Large intestine (tissue), 3 donors: Measurements from ENCODE around the gene CTNNA1. TPM values are rescaled to one million over a fixed set of nuclear protein-coding genes. Genes with fewer than 3 reads are reported as not detected.

Experiments
- DNase-seq, 2 donors: peaks; one replicate each; pipeline versions ENCODE4 v3.0.0 to v3.0.0-alpha.2; 2013
- H3K27ac ChIP-seq: one replicate; pipeline ENCODE4 v1.5.1; 2013; ENCODE audit warnings: low read length
- H3K27me3 ChIP-seq: 2 replicates; pipeline ENCODE4 v1.6.1; 2013; ENCODE audit warnings: low read length; ENCODE audit not compliant: control insufficient read depth, insufficient read depth
- H3K36me3 ChIP-seq: 2 replicates; pipeline ENCODE4 v1.6.1; 2013; ENCODE audit warnings: low read length; ENCODE audit not compliant: control insufficient read depth, insufficient read depth
- H3K4me1 ChIP-seq: one replicate; pipeline ENCODE4 v1.6.1; 2013; ENCODE audit warnings: low read length; ENCODE audit not compliant: control insufficient read depth, insufficient read depth
- H3K4me3 ChIP-seq: one replicate; pipeline ENCODE4 v1.5.1; 2013; ENCODE audit warnings: low read length
- H3K9me3 ChIP-seq: one replicate; pipeline ENCODE4 v1.6.1; 2013; ENCODE audit warnings: mild to moderate bottlenecking, low read depth, low read length, moderate library complexity; ENCODE audit not compliant: control insufficient read depth
- WGBS: methylation state at CpG from one replicate; pipeline ENCODE4 v1.1.5; 2013; ENCODE audit warnings: low lambda C conversion rate; ENCODE audit not compliant: insufficient coverage; 5-methylcytosine and 5-hydroxymethylcytosine counted together
- polyA plus RNA-seq: library from polyadenylated mRNA; unstranded; fragments of 120-200 nt; gene quantifications from one replicate; pipeline ENCODE4 v1.2.1, GENCODE V29; 2013

The CTNNA1 gene
- polyA plus RNA-seq, 1 donor, result 287 TPM

DNA sequence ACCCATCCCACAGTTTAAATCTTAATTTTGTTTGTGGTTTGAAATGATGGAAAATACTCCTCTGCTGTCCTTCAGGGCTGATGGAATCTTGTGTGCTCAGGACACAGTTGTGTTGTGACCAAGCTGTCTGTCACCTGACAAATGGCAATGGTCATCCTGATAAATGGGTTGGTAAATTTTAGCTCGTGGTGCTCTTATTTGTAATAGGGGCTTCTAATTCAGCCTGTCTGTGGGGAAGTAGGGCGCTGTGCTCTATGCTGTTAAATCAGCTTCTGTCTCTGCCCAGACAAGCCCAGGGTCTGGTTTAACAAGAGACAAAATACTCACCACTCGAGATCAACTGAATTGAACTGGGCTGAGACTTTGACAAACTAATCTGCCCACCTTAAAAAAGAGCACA is 117.4 kb downstream of the CTNNA1 start:
- no peak for DNase-seq
- H3K9me3 ChIP-seq, result no peaks in the 10 kb centered on the region
- H3K4me1 ChIP-seq, result no peaks in the 10 kb centered on the region
- WGBS, result no CpG with 5 or more reads among the region's 3 CpGs
- H3K27ac ChIP-seq, result no peak overlapping the region
- no peak overlapping the region for H3K4me3 ChIP-seq
- peaks cover 6% of the 10 kb centered on the region for H3K36me3 ChIP-seq
- H3K27me3 ChIP-seq, result no peaks in the 10 kb centered on the region

DNA sequence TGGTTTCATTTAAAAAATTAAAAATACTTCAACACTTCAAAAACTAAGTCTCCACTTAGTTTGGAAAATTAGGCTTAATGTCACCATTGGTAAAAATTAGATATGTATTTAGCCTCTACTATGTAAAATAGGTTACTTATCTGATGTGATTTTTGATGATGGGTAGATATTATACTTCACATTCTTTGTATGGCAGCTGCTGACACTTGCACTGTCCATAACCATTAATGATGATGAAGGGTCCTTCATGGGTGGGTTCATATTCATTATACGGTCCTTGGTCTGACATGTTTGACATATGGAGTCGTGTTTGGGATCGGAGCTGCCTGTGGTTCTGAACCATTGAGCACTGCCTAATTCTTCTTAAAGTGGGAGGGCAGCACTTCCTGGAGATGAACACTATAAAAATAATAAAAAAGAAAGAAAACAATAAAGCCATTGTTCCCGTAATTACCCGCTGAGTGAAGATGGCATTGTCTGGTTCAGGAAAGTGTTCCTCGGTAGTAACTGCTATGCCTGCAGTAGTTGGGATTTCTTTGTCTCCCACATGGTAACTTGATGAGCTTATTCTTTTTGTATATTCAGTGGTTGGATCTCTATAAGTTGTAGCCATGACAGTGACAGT is 119.7 kb downstream of the CTNNA1 start:
- peaks cover 14% of the 10 kb centered on the region for H3K36me3 ChIP-seq
- H3K27ac ChIP-seq, result no peak overlapping the region
- no peaks in the 10 kb centered on the region for H3K27me3 ChIP-seq
- no peak for DNase-seq
- H3K9me3 ChIP-seq, result no peaks in the 10 kb centered on the region
- WGBS, result no CpG with 5 or more reads among the region's 6 CpGs
- no peak overlapping the region for H3K4me3 ChIP-seq
- no peaks in the 10 kb centered on the region for H3K4me1 ChIP-seq

DNA sequence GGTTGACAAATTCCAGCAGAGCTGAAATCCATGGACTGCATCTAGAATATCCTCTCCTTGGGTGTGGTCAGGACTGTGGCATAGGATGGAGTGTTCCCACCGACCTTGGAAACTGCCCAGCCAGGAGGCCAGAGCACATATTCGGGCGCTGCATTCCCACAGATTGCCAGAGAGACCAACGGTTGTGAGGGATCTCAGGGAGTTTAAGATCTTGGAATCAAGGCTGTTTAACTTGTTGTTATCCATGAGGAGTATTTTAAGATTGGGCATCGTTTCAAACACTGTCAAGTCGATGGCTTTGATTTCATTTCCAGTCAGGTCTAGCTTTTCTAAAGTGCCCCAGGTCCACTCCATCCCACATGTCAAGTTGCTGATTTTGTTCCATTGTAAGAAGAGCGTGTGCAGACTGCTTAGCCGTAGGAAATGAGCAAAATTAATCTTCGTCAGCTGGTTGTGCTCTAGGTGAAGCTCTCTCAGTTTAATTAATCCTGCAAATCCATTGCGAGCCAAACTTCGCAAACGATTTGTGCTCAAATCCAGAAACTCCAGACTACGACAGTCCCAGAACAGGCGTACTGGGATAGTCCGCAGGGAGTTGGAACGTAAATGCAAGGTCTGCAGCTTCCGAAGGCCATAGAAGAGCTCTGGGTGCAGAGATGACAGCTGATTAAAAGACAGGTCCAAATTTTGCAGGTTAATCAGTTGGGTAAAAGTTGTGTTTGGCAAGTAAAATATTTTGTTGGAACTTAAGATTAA is 120.4 kb downstream of the CTNNA1 start:
- no peak overlapping the region for H3K4me3 ChIP-seq
- H3K9me3 ChIP-seq, result no peaks in the 10 kb centered on the region
- H3K27ac ChIP-seq, result no peak overlapping the region
- no peaks in the 10 kb centered on the region for H3K4me1 ChIP-seq
- no peaks in the 10 kb centered on the region for H3K27me3 ChIP-seq
- 50% methylated on average over 1 of the region's 17 CpGs for whole genome bisulfite sequencing
- no peak for DNase-seq
- peaks cover 14% of the 10 kb centered on the region for H3K36me3 ChIP-seq

DNA sequence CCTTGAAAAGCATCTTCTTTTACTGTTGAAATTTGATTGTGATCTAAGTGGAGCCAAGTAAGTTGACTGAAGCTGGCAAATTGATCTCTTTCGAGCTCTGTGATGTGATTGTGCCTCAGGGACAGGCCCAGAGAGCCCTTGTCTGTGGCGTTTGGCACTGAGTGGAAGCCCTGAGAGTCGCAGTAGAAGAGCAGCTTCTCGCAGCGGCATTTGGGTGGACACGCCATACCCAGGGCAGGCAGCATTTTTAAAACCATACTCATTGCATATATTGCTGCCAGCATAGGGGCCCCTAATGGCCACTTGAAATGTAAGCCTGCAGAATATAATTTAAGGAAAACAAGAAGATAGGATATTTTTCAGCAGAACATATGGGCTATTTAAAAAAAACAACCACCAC is 121.0 kb downstream of the CTNNA1 start:
- Histone ChIP-seq H3K4me1 (no peaks in the 10 kb centered on the region), H3K27me3 (no peaks in the 10 kb centered on the region), H3K27ac (peak overlapping the region; percentile 50), H3K36me3 (peaks cover 14% of the 10 kb centered on the region), H3K9me3 (no peaks in the 10 kb centered on the region), H3K4me3 (peak overlapping the region; percentile 21)
- no CpG with 5 or more reads among the region's 6 CpGs for WGBS
- DNase-seq, result no peak

DNA sequence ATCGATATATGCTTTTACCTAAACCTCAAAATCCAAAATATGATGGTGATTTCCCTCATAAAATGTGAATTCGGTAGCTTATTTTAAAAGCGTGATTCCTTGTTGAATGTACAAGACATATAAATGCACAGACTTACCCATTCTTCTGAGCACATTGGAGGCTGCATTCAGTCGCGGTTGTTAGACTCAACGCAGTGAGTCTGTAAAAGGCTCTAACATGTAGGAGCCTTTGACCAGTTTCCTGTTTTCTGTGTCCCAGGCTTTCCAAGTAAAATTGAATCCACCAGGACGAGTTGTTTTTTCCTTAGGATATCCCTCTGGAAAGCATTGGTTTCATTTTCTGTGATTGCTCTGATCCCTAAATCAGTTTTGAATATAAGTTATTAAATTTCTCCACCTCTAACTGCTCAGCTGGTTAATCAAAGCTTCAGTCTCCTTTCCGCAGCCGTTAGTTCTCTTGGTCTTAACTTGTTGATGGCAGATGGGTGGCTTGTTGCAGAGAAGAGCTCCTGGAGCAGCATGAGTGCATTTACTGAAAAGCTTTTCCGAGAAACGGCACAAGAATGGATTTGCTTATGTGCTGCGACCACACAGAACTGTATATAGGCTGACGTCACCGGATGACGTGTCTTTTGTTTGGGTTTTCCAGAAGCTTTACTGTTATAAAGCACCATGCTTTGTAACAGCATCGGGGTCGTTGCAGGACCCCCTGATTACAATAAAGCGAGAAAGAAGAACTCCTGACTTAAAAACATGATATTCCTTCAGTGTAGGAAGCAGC is 121.7 kb downstream of the CTNNA1 start, which contains the start of gene LRRTM2:
LRRTM2 (minus strand) TSS at position 565 of the 781 bp plus-strand sequence; CDS start at position 141, 424 bp downstream.
- Histone ChIP-seq H3K27me3 (no peaks in the 10 kb centered on the region), H3K4me1 (no peaks in the 10 kb centered on the region), H3K27ac (peak within 1 kb of the TSS; percentile 50), H3K4me3 (peak within 1 kb of the TSS; percentile 21), H3K36me3 (peaks cover 14% of the 10 kb centered on the region), H3K9me3 (no peaks in the 10 kb centered on the region)
- peak; percentile 66 to 68 for DNase-seq
- WGBS, result 83% methylated on average over 3 of the region's 18 CpGs

DNA sequence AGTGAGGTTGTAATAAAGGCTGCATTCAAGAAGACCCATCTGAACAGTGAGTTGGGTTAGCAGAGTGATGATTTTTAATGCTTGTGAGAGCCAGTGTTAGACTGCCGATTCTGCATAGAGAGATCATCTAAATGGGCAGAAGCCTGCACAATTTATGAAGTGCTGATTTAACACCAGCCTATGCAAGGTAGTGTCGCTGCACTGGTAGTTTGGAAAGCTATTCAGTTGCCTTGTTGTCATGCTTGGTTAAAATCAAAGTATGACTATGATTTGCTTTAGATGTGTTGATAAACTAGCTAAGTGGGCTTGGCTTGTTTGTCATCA is 122.3 kb downstream of the CTNNA1 start:
- Histone ChIP-seq H3K36me3 (peaks cover 15% of the 10 kb centered on the region), H3K4me1 (no peaks in the 10 kb centered on the region), H3K27me3 (no peaks in the 10 kb centered on the region), H3K9me3 (no peaks in the 10 kb centered on the region), H3K4me3 (no peak overlapping the region), H3K27ac (peak overlapping the region; percentile 50)
- no peak for DNase-seq
- WGBS, result no CpG with 5 or more reads among the region's 2 CpGs

DNA sequence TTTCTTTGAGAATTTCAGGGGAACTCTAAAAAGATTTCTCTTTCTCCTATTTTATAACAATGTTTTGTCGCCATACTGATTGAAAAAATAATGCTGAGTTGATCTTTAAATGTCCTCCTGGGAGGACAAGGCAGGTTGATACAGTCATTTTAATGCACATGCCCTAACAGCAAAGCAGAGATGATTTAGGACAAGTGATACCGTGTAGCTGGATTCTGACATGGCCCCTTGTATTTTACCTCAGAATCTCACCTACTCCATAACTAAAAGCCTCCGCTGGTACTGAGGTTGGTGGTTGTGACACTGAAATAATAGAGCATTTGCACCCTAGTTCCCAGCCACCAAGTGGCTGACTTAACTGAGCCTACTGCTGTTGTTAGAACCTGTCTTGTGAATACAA is 122.7 kb downstream of the CTNNA1 start:
- H3K9me3 ChIP-seq, result no peaks in the 10 kb centered on the region
- no peaks in the 10 kb centered on the region for H3K4me1 ChIP-seq
- no peaks in the 10 kb centered on the region for H3K27me3 ChIP-seq
- H3K27ac ChIP-seq, result no peak overlapping the region
- no peak overlapping the region for H3K4me3 ChIP-seq
- 80% methylated on average over 1 of the region's 3 CpGs for WGBS
- DNase-seq, result no peak
- peaks cover 15% of the 10 kb centered on the region for H3K36me3 ChIP-seq

DNA sequence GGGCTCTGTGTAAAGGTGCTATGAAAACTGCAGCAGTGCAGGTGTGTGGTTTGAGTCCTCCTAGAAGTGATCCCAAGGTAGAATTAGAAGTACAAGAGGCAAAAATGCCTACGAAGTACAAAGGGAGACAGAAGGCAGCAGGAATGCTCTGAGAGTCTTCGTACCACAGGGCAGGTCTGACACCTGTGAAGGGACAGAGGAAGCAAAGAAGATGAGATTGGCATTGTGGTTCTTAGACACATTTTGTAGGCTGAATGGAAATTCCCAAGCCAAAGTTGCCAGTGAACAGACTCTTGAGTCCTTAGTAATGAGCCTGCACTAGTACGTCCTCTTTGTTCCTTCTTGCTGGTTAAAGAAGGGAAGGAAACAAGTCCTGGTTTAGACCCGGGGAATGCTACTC is 123.6 kb downstream of the CTNNA1 start:
- Histone ChIP-seq H3K9me3 (no peaks in the 10 kb centered on the region), H3K36me3 (peaks cover 15% of the 10 kb centered on the region), H3K27ac (no peak overlapping the region), H3K4me1 (no peaks in the 10 kb centered on the region), H3K27me3 (no peaks in the 10 kb centered on the region), H3K4me3 (no peak overlapping the region)
- DNase-seq, result no peak
- no CpG with 5 or more reads among the region's 4 CpGs for WGBS

DNA sequence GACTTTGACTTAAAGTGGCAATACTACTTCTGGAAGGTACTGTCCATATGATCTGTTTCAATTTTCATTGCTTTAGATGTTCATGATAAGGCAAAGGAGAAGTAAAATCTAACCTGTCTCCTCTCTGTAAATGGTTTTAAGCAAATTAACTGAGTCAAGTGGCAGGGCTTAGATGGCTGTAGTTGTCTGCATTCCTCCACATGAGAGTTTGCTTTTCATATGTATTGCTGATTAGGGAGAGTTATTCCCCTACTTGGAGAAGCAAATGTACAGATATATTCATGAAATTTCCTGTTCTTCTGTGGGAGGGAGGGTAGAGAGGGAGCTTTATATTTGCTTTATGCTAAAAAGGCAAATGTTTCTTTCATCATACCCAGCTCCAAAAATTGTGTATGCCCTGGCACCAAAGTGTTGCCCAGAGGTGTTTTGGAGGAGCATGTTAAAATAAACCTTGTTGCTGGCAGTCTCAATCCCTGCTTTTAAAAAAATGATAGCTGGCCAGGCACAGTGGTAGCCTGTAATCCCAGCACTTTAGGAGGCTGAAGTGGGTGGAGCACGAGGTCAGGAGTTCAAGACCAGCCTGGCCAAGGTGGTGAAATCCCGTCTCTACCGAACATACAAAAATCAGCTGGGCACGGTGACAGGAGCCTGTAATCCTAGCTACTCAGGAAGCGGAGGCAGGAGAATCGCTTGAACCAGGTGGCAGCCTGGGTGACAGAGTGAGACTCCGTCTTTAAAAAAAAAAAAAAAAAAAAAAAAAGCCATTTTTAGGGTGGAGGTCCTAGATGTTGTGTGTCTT is 125.4 kb downstream of the CTNNA1 start:
- Histone ChIP-seq H3K4me1 (no peaks in the 10 kb centered on the region), H3K27ac (no peak overlapping the region), H3K4me3 (no peak overlapping the region), H3K36me3 (peaks cover 12% of the 10 kb centered on the region), H3K27me3 (no peaks in the 10 kb centered on the region), H3K9me3 (no peaks in the 10 kb centered on the region)
- DNase-seq, result no peak
- WGBS, result no CpG with 5 or more reads among the region's 7 CpGs

DNA sequence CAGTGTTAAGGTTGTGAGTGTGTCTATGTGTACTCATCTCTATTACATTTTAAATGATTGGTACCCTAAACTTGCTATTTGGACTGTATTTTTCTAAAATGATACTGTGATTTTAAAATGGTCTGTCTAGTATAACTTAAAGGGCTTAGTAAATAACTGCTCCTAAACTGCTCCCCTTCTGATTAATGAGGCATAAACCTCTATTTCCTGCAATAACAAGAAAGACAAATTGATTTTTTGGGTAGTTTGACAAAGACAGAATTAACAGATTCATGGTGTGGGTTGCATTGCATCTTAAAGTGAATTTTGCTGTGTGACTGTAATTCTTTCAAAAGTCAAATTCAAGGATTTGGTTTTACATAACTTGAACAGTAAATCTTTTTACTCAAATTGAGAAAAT is 130.0 kb downstream of the CTNNA1 start:
- Histone ChIP-seq H3K36me3 (peaks cover 14% of the 10 kb centered on the region), H3K4me3 (no peak overlapping the region), H3K9me3 (no peaks in the 10 kb centered on the region), H3K4me1 (no peaks in the 10 kb centered on the region), H3K27ac (no peak overlapping the region), H3K27me3 (no peaks in the 10 kb centered on the region)
- DNase-seq, result no peak
